HS-27A (cell line): ENCODE results near the gene TMEM163.
"Not testable (repeated sequence)": the region's sequence is repeated elsewhere in the genome, so short reads cannot be mapped to it uniquely, and the experiment has no call there.

Source experiments
- DNase-seq: peaks from one replicate; pipeline ENCODE4 v3.0.0-alpha.2; 2012; ENCODE audit warnings: low read depth, missing footprints

Gene TMEM163

GRCh38 chr2:134527381-134527780 is 191.4 kb downstream of the TMEM163 start:
- no peak for DNase-seq

- DNase-seq: no peak
These were observed 196.0 kb downstream of the TMEM163 start for GRCh38 chr2:134522496-134523455.

DNA sequence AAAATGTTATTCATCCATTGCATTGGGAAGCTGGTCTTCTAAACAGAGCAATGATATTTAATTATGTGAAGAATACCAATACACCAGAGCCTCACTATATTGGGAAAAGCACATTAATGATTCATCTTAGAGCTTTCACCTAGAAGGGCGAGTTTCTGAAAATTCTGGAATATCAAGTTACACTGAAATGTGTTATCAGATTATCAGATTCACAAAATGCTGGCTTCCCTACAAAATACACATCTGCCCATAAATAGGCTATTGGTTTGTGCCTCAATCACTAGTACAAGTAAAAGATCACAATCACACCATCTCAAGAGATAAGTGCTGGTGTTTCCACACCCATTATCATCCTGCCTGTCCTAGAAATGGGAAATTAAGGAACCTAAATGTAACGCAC is 200.7 kb downstream of the TMEM163 start:
- DNase-seq: no peak

GRCh38 chr2:134515137-134515536 is 203.7 kb downstream of the TMEM163 start:
- DNase-seq: no peak

DNA sequence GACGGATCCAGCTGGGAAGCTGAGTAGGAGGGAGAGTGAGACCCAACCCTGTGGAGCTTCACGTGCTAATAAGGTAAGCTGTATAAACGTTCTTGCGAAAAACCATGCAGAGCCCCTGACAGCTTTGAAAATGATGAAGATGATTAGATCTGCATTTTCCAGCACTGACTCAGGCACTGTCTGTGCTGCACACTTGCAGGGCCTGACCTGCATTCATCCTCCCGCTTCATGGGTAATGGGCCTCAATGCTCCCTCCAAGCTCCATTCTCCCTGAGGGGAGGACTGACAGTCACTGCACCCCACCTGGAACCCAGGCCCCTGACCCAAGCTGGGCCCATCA is 205.4 kb downstream of the TMEM163 start:
- DNase-seq: no peak

DNA sequence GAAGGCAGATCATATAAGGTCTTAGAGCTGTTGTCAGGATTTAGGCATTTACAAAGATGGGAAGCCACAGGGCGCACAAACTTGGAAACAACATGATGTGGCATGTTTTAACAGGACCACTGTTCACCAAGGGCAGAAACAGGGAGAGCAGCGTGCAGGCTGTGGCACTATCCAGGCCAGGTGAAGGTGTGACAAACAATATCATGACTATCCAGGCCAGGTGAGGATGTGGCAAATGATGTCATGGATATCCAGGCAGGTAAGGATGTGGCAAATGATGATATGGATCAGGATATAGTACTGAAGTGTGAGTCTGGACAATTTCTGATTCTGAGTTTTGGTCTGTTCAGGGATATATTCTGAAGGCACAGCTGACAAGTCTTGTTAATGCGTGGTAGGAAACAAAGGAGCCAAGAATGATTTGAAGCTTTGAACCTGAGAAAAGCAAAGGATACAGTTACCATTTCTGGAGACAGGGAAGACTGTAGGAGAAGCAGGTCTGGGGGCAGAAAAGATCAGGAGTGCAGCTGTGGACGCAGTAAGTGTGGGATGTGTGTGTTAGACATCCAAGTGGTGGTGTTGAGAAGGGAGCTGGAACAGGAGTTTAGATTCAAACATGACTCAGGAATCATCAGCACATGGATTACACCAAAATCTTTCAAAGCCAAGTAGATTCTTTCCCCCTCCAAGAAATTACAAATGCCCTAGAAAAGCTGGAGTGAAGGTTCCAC is 205.9 kb downstream of the TMEM163 start:
- DNase-seq: no peak

GRCh38 chr2:134508391-134508790 is 210.4 kb downstream of the TMEM163 start:
- DNase-seq: no peak

DNA sequence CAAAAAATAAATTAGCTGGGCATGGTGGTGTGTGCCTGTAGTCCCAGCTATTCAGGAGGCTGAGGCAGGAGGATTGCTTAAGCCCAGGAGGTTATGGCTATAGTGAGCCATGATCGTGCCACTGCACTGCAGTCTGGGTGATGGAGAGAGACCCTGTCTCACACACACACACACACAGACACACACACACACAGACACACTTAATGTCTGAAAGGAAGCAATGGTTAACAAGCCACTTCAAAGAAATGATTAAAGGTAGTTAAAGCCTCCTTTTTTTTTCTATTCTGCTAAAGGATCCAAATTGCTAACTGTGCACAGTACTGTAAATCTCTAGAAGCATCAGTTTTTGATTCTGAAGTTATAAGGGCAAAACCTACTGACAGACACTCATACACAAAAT is 211.1 kb downstream of the TMEM163 start:
- DNase-seq: no peak

DNA sequence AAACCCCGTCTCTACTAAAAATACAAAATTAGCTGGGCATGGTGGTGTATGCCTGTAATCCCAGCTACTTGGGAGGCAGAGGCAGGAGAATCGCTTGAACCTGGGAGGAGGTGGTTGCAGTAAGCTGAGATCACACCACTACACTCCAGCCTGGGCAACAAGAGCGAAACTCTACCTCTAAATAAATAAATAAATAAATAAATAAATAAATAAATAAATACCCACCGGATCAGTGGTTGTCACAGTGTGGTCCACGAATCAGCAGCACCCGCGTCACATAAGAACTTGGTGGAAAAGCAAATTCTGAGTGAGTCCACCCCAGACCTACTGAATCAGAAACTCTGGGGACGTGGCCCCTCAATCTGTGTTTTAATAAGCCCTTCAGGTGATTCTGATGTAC is 211.6 kb downstream of the TMEM163 start:
- DNase-seq: not testable (repeated sequence)

GRCh38 chr2:134505446-134505845 is 213.4 kb downstream of the TMEM163 start:
- no peak for DNase-seq

GRCh38 chr2:134504586-134505336 is 214.0 kb downstream of the TMEM163 start:
- DNase-seq: no peak

DNA sequence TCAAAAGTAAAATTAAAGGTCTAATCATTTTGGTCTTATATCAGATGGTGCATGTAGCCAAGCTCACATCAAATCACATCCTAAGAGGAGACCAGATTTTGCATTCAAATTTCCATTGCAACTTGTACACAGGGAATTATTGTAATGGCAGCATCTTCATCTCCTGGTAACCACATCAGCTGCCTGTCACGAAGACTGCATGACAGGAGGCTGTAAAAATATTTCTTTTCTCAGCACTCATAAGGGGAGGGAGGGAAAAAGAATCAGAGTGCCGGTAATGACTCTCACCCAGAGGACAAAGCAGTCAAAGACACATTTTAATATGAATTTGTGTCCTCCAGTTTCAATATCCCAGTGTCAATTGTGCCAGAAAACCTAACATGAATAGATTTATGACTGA is 216.7 kb downstream of the TMEM163 start:
- no peak for DNase-seq

- no peak for DNase-seq
These were observed 217.2 kb downstream of the TMEM163 start for GRCh38 chr2:134501476-134502091.

GRCh38 chr2:134500211-134500935 is 218.4 kb downstream of the TMEM163 start:
- DNase-seq: no peak

- DNase-seq: no peak
These were observed 219.4 kb downstream of the TMEM163 start for GRCh38 chr2:134499307-134499926.

DNA sequence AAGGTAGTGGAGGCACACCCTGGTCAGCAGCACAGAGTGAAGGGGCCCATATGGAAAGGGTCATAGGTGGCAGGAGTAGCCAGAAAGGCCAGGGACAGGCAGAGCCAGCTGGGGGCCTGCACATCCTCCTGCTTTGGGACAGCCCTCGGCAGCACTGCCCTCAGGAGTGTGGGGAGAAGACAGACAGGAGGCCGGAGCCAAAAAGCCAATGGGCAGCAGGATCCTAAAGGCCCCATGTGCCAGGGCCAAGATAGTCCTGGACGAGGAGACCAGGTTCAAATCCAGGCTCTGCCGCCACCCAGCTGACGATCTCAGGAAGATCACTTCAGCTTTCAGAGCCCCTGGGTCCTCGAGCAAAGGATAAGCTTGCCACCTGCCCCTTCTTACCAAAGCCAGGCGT is 220.1 kb downstream of the TMEM163 start:
- DNase-seq: no peak

GRCh38 chr2:134493797-134494196 is 225.0 kb downstream of the TMEM163 start:
- DNase-seq: no peak

DNA sequence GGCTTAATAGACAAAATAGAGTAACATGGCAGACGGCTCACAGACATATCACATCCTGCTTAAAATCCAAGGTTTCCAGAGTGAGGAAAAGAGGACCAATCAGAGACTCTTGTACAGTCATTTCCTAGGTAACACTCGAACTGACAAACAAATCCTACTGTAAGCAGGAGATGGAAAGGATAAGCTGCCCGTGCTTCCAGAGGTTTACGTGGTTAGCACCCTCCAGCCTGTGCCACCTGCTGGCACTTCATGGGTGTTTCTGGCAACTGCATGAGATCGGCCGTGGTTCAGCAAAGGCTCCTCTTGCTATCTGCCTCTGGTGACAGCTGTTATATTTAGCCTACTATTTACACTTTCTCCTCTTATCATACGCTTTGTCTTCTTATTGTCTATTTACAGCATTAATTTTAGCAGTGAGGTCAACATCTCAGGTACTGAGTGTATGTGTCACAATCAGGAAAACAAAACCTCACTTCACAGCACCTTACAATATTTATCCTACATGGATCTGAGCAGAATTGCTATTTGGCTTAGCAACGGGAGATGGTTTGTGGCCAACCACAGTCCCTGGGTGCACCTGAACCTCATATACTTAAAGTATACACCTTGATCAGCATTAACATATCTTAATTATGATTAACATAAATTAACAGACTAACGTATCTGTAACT is 226.9 kb downstream of the TMEM163 start:
- DNase-seq: peak; percentile 4

GRCh38 chr2:134491022-134491421 is 227.8 kb downstream of the TMEM163 start:
- no peak for DNase-seq

DNA sequence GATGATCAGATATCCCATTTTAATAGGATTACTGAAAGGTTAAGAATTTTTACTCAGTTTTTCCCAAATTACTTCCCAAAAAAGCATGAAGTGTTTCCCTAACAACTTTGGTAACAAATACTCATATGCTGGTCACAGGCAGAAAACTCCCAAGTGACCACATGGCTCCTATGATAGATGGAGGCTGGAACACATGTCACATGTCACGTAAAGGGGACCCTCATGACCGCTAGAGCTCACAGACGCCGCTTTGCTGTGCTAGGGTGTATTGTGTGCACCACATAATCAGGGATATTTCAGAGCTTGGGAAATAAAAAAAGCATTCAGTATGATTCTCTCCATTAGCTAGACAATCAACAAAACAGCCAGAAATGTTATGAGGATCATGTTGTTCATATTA is 228.2 kb downstream of the TMEM163 start:
- no peak for DNase-seq
